T-helper 1 cell treated with Interleukin-12 subunit alpha and Interleukin-12 subunit beta and Interleukin-4 antibody, amounts not matched to agents 30 μg/mL and 1 μg/mL, for 36 hours (primary cell): ENCODE results near the gene ATOSA.

Experiments used
- H3K27ac Mint-ChIP-seq: one replicate; pipeline ENCODE4 v1.8.0; 2021; ENCODE audit warnings: mild to moderate bottlenecking, mixed read lengths
- H3K27me3 Mint-ChIP-seq: one replicate; pipeline ENCODE4 v1.8.0; 2021; ENCODE audit warnings: low read depth, mixed read lengths
- H3K36me3 Mint-ChIP-seq: one replicate; pipeline ENCODE4 v1.8.0; 2021; ENCODE audit warnings: low read depth, mixed read lengths
- H3K4me1 Mint-ChIP-seq: one replicate; pipeline ENCODE4 v1.8.0; 2021; ENCODE audit warnings: low read depth, mixed read lengths
- H3K4me3 Mint-ChIP-seq: one replicate; pipeline ENCODE4 v1.8.0; 2021; ENCODE audit warnings: mild to moderate bottlenecking, moderate library complexity, mixed read lengths
- H3K9me3 Mint-ChIP-seq: one replicate; pipeline ENCODE4 v1.8.0; 2021; ENCODE audit warnings: mixed read lengths

Gene ATOSA

DNA sequence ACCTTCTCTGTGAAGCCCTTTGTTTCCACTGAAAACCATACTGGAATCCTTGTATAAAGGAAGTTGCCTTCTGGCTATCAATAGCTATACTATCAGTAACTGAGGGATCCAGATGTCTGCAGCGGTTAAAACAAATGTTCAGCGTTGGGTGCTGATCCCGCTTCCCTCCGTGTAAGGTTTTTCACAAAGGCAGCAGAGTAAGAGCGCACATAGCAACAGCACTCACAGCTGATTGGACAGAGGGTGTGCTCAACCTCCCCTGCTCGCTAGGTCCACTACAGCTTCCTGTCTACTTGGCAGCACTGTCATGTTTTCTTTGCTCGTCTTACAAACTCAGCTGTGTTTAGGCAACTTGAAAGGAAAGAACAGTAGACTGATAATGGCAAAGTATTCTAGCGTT is 27.3 kb downstream of the ATOSA start:
- Mint-ChIP-seq H3K4me3 (peak overlapping the region; percentile 16), H3K27me3 (no peaks in the 10 kb centered on the region), H3K9me3 (no peaks in the 10 kb centered on the region), H3K36me3 (peaks cover 9% of the 10 kb centered on the region), H3K4me1 (peaks cover 6% of the 10 kb centered on the region), H3K27ac (no peak overlapping the region)

- Mint-ChIP-seq H3K9me3 (no peaks in the 10 kb centered on the region), H3K4me1 (peaks cover 6% of the 10 kb centered on the region), H3K36me3 (peaks cover 9% of the 10 kb centered on the region), H3K27ac (no peak overlapping the region), H3K4me3 (no peak overlapping the region), H3K27me3 (no peaks in the 10 kb centered on the region)
These were observed 28.1 kb downstream of the ATOSA start for GRCh38 chr15:52651114-52651513.

DNA sequence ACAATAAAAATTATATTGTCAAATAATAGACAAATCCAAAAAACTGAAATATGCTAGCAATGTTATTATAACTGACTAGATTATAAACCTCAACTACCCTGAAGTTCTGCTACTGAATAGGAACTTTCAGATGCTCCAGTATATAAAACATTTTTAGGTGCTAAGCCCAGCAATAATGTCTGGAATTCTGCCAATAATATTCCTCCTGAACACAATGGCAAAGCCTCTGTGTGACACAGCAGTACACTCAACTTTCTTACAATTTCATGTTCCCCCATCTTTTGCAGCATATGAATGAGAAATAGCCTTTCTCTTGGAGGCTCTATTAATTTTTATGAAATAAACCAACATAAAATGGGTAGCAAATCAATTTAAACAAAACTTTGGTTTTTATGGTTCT is 29.5 kb downstream of the ATOSA start:
- H3K27ac Mint-ChIP-seq: no peak overlapping the region
- H3K9me3 Mint-ChIP-seq: no peaks in the 10 kb centered on the region
- H3K36me3 Mint-ChIP-seq: peaks cover 3% of the 10 kb centered on the region

GRCh38 chr15:52645916-52646315 is 33.3 kb downstream of the ATOSA start:
- Mint-ChIP-seq H3K9me3 (no peaks in the 10 kb centered on the region), H3K4me1 (peaks cover 16% of the 10 kb centered on the region), H3K27me3 (no peaks in the 10 kb centered on the region), H3K4me3 (no peak overlapping the region), H3K27ac (no peak overlapping the region), H3K36me3 (peaks cover 13% of the 10 kb centered on the region)

More for the DNA sequence above, 29.5 kb downstream of the ATOSA start:
- no peak overlapping the region for H3K4me3 Mint-ChIP-seq
- no peaks in the 10 kb centered on the region for H3K27me3 Mint-ChIP-seq
- H3K4me1 Mint-ChIP-seq: peaks cover 6% of the 10 kb centered on the region

GRCh38 chr15:52642386-52643361 is 36.5 kb downstream of the ATOSA start:
- Mint-ChIP-seq H3K4me3 (no peak overlapping the region), H3K36me3 (peaks cover 18% of the 10 kb centered on the region), H3K27ac (no peak overlapping the region), H3K27me3 (no peaks in the 10 kb centered on the region), H3K4me1 (peaks cover 16% of the 10 kb centered on the region), H3K9me3 (no peaks in the 10 kb centered on the region)

GRCh38 chr15:52636459-52636858 is 42.7 kb downstream of the ATOSA start:
- H3K9me3 Mint-ChIP-seq: no peaks in the 10 kb centered on the region

DNA sequence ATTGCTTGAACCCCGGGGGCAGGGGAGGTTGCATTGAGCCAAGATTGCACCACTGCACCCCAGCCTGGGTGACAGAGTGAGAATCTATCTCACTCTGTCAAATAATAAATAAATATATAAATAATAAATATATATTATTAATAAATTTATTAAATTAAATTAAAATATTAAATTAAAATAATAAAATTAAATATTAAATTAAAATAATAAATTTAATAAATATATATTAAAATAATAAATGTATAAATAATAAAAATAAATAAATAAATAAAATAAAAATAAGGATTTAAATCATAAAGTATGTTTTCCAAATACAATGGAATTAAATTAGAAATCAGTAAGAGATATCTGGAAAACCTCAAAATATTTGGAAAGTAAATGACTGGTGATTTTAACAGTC is 43.3 kb downstream of the ATOSA start:
- no peaks in the 10 kb centered on the region for H3K27me3 Mint-ChIP-seq
- no peaks in the 10 kb centered on the region for H3K9me3 Mint-ChIP-seq
- no peaks in the 10 kb centered on the region for H3K4me1 Mint-ChIP-seq
- H3K27ac Mint-ChIP-seq: no peak overlapping the region
- peaks cover 17% of the 10 kb centered on the region for H3K36me3 Mint-ChIP-seq
- no peak overlapping the region for H3K4me3 Mint-ChIP-seq

More at GRCh38 chr15:52636459-52636858, 42.7 kb downstream of the ATOSA start:
- Mint-ChIP-seq H3K4me3 (no peak overlapping the region), H3K27ac (no peak overlapping the region), H3K36me3 (peaks cover 19% of the 10 kb centered on the region), H3K4me1 (peaks cover 2% of the 10 kb centered on the region), H3K27me3 (no peaks in the 10 kb centered on the region)
